Activated CD4-positive, alpha-beta T cell treated with anti-CD3 and anti-CD28 coated beads for 4 hours (primary cell): ENCODE results near the gene SHANK2.

Experiments
- DNase-seq, 2 donors: peaks; one replicate each; pipeline ENCODE4 v3.0.0-alpha.2; 2020

SHANK2 gene

DNA sequence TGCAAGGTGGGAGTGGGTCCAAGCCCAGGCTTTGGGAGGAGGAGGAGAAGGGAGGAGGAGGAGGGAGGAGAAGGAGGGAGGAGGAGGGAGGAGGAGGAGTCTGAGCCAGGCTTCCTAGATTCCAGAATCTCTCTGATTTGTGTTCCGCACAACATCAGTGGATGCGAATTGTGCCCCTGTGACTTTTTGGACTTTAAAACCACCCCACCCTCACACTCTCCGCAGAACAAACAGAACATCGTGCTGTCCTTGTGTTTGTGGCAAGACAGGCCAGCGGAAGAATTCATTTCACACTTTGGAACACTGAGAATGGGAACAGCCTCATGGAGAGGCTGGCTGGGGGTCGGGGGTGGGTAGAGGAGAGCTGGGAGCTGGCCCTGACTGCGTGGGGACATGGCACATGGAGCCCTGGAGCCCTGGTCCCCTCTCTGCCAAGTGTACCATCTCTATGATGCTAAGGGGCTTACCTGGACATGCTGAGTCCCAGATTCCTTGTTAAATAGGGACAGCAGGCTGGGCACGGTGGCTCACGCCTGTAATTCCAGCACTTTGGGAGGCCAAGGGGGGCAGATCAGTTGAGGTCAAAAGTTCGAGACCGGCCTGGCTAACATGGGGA is 16.4 kb upstream of the SHANK2 start:
- DNase-seq, result no peak

DNA sequence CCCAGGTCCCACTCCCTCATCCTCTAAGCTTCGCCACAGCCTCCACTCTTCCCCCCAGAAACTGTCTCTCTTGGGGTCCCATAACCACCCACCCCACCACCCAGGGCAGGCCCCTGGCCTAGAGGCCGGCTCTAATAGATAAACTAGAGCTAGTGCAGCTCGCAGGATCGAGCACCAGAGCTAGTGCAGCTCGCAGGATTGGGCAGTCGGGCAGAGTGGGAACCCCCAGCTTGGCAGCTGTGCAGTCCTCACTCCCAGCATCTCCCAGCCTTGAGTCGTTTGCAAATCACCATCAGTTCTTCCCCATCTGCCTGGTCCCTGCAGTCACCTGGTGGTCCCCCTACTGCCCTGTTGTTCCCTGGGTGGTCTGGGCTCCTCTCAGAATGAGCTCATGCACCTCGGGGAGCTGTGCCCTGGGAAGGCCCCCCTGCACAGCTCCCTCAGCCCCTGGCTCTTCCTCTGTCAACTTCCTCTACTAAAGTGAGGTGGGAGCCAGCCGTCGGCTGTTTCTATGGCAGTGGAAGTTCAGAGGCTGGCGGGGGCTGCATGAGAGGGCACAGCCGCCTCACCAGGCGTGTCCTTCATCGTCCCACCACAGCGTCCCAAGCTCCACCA is 15.5 kb upstream of the SHANK2 start:
- no peak for DNase-seq

DNA sequence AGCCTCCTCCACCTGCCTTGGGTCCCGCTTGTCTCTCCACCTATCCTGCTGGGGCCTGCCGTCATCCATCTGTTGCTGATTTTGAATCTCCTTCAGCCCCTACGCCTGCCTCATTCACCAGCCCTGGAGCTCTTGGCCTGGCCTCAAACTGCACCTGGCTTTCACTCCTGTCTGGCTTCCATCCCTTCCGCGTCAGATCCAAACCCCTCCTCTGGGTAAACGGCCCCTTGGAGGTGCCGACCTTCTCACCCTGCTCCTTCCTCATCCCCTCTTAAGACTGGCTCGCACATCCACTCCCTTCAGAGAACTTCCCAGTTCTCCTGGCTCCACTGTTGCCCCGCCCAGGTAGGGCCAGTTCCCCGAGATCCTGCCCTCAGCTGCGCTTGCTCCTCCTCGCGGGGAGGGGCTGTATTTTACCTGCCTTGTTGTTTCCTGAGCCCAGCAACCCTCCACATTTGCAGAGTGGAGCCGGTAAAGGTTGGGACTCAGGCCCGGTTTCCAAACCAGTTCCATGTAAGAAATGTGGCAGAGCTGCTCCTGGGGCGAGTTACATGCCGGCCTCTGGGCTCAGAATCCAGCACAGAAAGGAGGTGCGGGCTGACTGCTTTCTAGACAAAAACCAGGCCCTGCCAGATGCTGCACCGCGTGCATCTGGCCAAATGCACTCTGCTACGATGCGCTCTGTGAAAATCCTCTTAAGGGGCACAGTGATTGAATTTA is 13.9 kb upstream of the SHANK2 start:
- DNase-seq, result no peak

DNA sequence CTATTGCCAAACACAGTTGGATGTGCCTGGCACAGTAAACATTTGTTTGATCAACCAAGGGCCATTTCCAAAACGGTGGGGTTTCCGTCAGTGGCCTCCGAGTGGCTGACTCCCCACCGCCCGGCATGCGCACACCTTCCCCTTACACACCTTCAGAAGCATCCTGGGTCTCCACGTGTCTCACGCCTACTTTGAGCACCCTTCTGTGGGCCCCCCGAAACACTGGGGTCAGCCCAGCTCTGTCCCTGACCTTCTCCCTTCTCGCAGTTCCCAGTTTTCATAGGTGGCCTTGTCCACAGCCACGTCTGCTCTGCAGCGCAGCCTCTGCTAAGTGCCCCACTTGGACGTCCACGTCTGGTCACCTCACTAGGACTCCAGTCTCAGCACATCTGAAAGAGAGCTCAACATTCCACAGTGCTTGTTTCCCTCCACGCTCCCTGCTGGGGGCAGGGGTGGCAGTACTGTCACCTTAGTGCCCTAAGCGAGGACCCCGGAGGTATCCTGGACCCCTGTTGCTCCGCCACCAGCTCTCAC is 13.2 kb upstream of the SHANK2 start:
- DNase-seq, result no peak

- no peak for DNase-seq
Measured at GRCh38 chr11:71263386-71263785, 11.0 kb upstream of the SHANK2 start.

DNA sequence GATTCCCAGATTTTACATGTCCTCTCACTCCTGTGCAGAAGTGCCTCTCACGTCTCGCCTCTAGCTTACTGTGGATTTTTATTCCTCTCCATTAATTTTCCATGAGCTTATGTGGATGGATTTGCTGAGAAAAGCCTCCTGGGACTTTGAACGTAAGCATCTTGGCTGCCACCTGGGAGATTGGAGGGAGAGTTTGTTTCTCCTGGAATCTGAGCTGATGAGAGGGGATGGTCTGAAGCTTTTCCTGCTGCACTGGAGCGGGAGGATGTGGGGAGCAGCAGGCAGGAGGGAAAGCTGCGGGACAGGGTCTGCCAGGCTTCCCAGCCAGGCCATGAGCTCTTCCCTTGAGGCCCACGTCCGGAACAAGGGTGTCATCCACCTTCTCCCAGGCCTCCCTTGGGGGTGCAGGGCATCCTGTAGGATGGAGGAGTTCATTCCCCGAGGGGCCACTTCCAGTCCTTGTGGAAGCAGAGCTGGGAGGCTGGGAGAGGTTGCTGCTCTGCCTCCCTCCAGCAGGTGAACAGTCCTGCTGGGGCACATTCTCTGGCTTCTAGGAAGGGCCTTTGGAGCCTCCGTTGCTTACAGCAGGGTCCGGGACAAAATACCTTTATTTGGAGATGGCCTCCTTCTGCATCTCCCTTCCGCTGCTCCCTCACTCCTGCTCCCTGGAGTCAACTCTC is 3.6 kb upstream of the SHANK2 start:
- no peak for DNase-seq

- DNase-seq, result no peak
Measured at GRCh38 chr11:71255323-71255722, 2.9 kb upstream of the SHANK2 start.

GRCh38 chr11:71253794-71254193 is 1.4 kb upstream of the SHANK2 start:
- no peak for DNase-seq

DNA sequence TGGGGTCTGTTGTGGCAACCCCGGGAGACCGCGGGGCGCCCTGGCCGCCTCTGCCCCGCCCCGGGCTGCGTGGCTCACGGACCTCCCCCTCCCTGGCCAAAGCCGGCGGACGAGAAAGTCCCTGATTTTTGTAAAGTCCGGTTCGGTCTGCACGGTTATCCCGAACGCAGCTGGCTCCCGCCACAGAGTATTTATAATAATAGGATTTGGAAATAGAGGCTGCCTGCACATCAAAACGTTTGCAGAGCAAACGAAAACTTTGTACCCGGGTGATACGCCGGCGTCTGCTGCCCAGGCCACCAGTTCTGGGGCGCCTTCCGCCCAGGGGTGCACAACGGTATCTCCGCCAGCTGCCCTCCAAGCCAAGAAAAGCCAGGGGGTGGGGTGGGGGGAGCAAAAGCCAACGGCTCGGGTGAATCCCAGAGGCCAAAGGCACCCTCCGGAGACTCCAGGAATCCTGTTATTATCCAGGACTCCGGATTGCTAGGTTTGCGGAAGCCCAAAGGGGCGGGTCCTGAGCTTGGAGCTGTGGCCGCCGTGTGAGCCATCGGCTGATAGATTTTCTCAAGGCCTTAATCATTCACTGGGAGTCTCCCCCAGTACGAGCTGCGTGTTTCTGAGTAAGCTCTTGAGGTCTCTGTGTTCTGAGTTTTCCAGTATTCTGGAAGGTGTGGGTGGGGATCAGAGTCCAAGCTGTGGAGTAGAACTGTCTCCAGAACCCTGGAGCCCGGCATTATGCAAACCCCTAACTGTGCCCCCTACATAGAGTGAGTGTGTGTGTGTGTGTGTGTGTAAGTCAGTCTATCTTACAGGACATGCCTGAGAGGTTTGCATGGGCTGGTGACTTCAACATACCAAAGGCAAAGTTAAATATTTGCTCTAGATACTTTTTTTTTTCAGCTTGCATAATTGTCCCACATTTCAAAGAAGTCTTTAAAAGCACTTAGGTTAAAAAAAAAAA is 673 bp upstream of the SHANK2 start:
- DNase-seq, result no peak

DNA sequence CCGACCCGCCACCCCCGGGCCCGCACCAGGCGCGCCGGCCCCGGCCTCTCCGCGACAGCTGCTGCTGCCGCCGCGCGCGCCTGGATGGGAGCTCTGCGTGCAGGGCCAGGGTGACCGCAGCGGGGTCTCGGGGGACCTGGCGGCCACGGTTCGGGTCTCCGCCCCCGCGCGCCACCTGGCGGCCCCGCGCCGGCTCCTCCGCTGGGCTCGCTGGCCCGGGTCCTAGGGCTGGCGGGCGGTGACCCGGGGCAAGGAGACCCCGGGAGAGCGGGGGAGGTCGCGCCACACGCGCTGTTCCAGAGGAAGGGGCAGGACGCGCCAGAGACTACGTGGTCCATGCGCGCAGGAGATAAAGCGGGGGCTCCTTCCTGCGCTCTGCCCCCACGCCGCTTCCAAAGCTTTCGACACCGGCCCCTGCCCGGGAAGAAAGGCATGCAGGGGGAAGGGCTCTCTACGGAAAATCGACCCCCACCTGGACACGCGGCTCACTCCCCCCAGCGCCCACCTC is 562 bp downstream of the SHANK2 start:
- DNase-seq, result no peak

DNA sequence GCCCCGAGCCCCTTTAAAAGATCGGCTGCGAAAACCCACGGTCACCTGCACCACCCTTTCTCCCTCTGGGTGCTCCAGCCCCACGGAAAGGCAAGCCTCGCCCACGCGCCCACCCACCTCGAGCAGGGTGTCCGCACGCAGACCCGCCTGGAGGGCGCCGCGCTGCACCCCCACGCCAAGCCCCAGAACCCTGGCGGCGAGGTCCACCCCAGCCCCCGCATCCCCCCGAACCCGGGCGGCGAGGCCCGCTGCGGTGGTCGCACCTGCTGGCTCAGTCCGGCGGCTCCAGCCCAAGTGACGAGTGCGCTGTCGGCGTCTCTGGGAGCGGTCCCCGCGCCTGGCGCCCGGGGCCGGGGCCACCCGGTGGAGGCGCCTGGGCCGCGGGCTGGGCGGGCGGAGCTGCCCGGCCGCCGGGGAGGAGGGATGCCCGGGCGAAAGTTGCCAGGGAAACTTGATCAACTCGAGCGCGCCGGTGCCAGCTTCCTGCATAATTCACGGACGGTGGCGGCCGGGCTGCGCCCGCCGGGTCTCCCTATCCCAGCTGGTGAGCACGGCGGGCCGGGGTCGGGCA is 1.1 kb downstream of the SHANK2 start:
- no peak for DNase-seq

GRCh38 chr11:71250523-71251150 is 1.7 kb downstream of the SHANK2 start:
- no peak for DNase-seq

GRCh38 chr11:71249301-71249700 is 3.1 kb downstream of the SHANK2 start:
- DNase-seq, result no peak

GRCh38 chr11:71248656-71249055 is 3.7 kb downstream of the SHANK2 start:
- DNase-seq, result no peak

GRCh38 chr11:71248251-71248570 is 4.2 kb downstream of the SHANK2 start:
- no peak for DNase-seq

GRCh38 chr11:71247551-71248250 is 4.7 kb downstream of the SHANK2 start:
- DNase-seq, result no peak

- DNase-seq, result no peak
Measured at GRCh38 chr11:71246559-71246958, 5.8 kb downstream of the SHANK2 start.

DNA sequence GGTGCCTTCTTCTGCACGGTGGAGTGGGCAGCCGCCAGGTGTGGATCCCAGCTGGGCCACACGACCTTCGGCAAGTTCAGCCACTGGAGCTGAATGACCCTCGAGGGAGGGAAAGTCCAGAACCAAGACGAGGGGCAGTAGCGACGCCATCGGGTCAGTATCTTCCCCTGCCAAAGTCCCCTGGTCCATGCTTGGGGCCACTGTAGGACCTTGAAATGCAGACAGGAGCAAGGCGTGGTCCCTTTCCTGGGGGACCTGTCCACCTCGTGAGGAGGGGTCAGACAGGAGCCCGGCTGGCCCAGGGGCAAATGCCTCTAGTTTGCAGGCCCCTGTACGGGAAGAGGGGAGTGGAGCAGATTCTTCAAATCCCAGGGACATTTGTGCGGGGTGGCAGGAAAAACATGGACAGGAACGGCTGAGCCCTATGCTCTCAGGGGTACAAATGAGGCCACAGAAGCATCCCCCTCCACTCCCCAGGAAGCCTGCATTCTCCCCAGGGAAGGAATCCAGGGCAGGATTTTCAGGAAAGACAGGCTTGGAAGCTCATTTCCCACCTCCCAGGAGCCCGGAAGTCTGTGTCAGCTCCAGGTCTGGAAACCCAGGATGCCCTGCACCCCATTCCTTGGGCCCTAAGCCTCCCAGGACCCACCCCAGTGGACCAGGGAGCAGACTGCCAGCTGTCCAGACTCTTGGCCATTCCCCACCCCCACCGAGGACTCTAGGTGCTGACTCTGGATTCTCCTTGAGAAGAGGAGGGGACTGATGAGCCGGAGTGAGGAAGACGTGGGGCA is 6.6 kb downstream of the SHANK2 start:
- no peak for DNase-seq

- DNase-seq, result no peak
Measured at GRCh38 chr11:71244116-71244810, 8.1 kb downstream of the SHANK2 start.
